Esophagus (tissue), 2 donors: ENCODE measurements around the gene CLDN8. TPM values are rescaled to one million over a fixed set of nuclear protein-coding genes. Genes with fewer than 3 reads are reported as not detected.

ENCODE experiments used
- H3K27ac ChIP-seq, 2 donors: one replicate each; pipeline ENCODE4 v1.5.1; 2013; ENCODE audit warnings: low read depth in 2 of 2, mild to moderate bottlenecking in 2 of 2, inconsistent platforms in 1 of 2, low read length in 1 of 2, moderate library complexity in 1 of 2
- H3K27me3 ChIP-seq, 2 donors: one replicate each; pipeline ENCODE4 v1.6.1; 2013; ENCODE audit warnings: low read length in 2 of 2, control low read depth in 1 of 2, mild to moderate bottlenecking in 1 of 2; ENCODE audit not compliant: insufficient read depth in 2 of 2, control insufficient read depth in 1 of 2
- H3K36me3 ChIP-seq, 2 donors: one replicate each; pipeline ENCODE4 v1.6.1; 2013; ENCODE audit warnings: low read length in 1 of 2; ENCODE audit not compliant: control insufficient read depth in 2 of 2, insufficient read depth in 2 of 2
- H3K4me1 ChIP-seq, 2 donors: one replicate each; pipeline ENCODE4 v1.6.1; 2013; ENCODE audit warnings: low read length in 1 of 2; ENCODE audit not compliant: control insufficient read depth in 2 of 2, insufficient read depth in 2 of 2
- H3K4me3 ChIP-seq, 2 donors: one replicate each; pipeline ENCODE4 v1.5.1; 2013; ENCODE audit warnings: low read length in 2 of 2, mild to moderate bottlenecking in 2 of 2, low read depth in 1 of 2, moderate library complexity in 1 of 2
- H3K9me3 ChIP-seq, 2 donors: one replicate each; pipeline ENCODE4 v1.6.1; 2013; ENCODE audit warnings: mild to moderate bottlenecking in 2 of 2, low read depth in 1 of 2, low read length in 1 of 2, moderate library complexity in 1 of 2; ENCODE audit not compliant: control insufficient read depth in 2 of 2, insufficient read depth in 1 of 2
- WGBS, 2 donors: extraction: QIAGEN DNeasy Blood & Tissue Kit; methylation state at CpG; one replicate each; pipeline ENCODE4 v1.1.7; 2013; 5-methylcytosine and 5-hydroxymethylcytosine counted together
- polyA plus RNA-seq, 2 donors: library from polyadenylated mRNA; stranded (reverse); fragments of 200-250 nt; gene quantifications; one replicate each; pipeline ENCODE4 v1.2.3, GENCODE V29; 2013
- donor health status: healthy with polysubstance abuse.
- donor health status: Bipolar disorder and iron deficiency.

Gene CLDN8
- polyA plus RNA-seq, 2 donors, result 1.4 to 2.6 TPM

DNA sequence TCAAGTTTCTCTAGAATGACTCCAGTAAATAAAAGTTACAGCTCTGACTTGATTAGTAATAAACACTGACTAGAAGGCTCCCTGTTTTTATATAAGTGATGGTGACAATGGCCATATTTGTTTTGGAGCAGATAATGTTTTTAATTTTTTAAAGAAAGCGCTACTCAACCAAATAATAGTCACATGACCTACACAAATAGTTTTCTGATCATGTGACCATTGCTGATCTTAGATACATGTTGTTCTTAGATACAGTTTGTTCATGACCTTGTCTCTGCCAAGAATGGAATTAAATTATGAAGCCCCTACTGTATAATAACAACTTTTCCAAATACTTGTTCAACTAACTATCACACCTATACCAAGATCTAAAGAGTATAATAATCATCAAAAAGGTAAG lies 22.3 kb upstream of the CLDN8 start:
- 90 to 94% methylated on average over 1 of the region's 1 CpG for WGBS, 2 donors
- Histone ChIP-seq H3K9me3 (no peaks in the 10 kb centered on the region), H3K27ac (no peak overlapping the region), H3K4me3 (no peak overlapping the region), H3K36me3 (no peaks in the 10 kb centered on the region), H3K4me1 (no peaks in the 10 kb centered on the region), H3K27me3 (no peaks in the 10 kb centered on the region)

DNA sequence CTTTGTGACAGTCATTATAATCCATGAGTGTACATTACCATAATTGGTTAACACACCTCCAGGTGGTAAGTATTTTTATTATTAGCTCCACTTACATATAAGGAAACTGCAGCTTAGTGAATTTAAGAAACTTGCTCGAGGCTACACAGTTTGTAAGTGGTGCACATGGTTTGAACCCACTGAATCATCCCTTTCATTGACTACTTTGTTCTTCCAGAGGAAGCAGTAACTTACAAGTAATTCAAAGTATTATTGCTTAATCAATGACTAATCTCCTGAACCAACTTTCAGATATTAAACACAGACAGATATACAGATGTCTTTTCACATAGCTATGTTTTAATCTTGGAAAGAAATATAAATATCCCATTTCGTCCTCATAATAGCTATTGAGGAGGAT lies 18.7 kb upstream of the CLDN8 start:
- no peaks in the 10 kb centered on the region for H3K36me3 ChIP-seq
- H3K4me1 ChIP-seq, result no peaks in the 10 kb centered on the region
- no peaks in the 10 kb centered on the region for H3K27me3 ChIP-seq
- no peaks in the 10 kb centered on the region for H3K9me3 ChIP-seq
- WGBS, 2 donors, result 28 to 41% methylated on average over 2 of the region's 2 CpGs
- no peak overlapping the region for H3K4me3 ChIP-seq
- no peak overlapping the region for H3K27ac ChIP-seq

DNA sequence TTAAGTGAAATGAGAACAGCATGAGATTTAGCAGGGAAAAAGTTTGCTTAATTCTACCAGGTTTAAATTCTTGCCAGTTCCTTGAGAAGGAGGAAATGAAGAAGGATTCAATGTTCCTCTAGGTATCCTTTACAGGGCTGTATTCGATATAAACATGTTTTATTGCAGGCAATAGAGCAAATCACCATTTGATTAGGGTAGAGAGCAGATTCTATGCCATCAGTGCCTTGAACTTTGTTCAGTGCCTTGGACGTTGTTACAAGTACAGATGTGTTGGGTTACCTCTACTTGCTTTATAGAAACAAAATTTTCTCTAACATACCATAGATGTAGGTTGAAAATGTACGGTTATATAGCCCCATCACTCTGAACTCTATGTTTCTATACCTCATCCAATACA lies 18.2 kb upstream of the CLDN8 start:
- Histone ChIP-seq H3K4me1 (no peaks in the 10 kb centered on the region), H3K9me3 (no peaks in the 10 kb centered on the region), H3K4me3 (no peak overlapping the region), H3K36me3 (no peaks in the 10 kb centered on the region), H3K27ac (no peak overlapping the region), H3K27me3 (no peaks in the 10 kb centered on the region)
- WGBS, 2 donors, result 64 to 72% methylated on average over 3 of the region's 3 CpGs

DNA sequence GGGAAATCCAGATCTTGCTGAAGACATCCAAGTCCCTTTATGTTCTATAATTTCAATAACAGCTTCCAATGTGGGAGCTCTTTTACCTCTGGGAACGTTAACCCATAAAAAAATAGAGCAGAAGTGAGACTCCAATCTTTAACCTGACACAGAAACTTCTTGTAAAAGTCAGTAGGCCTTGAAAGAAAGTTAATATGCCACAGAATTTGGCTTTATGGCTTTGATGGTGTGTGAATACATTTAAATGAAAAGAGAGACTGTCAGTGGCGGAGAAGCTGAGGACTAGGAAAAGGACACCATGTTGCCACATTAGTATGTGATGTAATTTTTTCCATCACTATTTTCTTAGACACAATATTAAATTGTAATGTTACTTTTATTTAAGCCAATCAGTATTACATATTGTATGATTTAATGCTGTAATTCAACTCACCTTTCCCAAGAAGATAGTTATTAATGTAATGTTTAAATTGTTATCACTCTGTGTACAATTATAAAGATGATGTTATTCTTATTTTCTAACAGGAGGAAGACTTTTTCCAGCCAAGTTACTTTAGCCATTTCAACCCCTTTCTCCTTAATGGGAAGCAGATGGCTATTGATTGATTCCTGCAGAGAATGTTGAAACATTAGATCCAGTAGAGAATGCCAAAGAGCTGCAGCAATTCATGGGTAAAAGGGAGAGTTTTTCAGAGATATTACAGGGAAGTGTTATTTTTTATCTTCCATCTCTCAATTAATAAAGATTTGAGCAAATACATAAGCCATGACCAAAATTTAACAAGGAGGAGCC lies 17.5 kb upstream of the CLDN8 start:
- Histone ChIP-seq H3K27ac (no peak overlapping the region), H3K4me1 (peaks cover 0 to 1% of the 10 kb centered on the region in 2 donors), H3K27me3 (no peaks in the 10 kb centered on the region), H3K9me3 (no peaks in the 10 kb centered on the region), H3K4me3 (no peak overlapping the region), H3K36me3 (no peaks in the 10 kb centered on the region)
- WGBS, 2 donors, result 76 to 84% methylated on average over 2 of the region's 2 CpGs

DNA sequence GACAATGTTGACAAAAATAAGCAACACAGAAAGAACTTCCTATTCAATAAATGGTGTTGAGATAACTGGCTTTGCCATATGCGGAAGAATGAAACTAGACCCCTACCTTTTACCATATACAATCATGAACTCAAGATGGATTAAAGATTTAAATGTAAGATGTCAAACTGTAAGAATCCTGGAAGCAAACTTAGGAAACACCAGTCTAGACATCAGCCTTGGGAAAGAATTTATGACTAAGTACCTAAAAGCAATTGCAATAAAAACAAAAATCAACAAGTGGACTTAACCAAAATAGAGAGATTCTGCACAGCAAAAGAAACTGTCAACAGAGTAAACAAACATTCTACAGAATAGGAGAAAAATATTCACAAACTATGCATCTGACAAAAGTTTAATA lies 16.1 kb upstream of the CLDN8 start:
- 96 to 100% methylated on average over 1 of the region's 1 CpG for WGBS, 2 donors
- no peaks in the 10 kb centered on the region for H3K27me3 ChIP-seq

DNA sequence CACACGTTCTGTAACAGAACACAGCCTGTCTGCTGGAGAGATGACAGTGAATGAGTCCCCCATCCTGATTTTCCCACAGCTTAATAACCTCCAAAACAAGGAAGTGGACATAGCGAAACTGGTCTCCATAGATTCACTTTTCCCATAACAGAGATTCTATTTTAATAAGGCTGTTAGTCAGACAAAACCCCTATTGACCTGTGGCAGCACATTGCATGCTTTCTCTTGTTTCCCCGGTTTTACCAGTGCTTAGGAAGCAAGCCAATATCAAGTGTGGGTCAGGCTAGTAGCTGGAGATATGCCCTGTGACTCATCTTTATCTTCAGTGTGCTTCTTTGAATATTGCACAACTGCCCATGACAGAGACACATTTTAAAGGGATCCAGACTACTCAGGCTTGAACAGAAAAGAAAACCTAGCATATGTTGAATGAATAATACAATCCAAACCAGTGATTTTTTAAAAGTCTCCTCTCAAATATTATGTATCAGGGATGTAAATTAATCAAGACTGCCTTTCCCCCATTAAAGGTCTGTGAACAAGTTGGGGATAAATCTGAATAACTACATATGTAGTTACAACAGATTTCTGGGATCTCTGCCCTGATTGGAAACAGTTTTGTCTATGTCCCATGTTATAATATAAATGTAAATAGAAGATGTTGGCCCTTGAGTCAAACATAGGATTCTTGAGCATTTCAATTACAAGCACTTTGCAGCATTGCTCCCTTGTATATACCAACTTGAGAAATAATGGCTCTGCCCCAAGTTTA lies 11.9 kb upstream of the CLDN8 start:
- Histone ChIP-seq H3K4me1 (peaks cover 0 to 3% of the 10 kb centered on the region in 2 donors), H3K4me3 (no peak overlapping the region), H3K27ac (peak overlapping the region in 1 of 2 donors; percentile 78), H3K36me3 (no peaks in the 10 kb centered on the region), H3K27me3 (no peaks in the 10 kb centered on the region), H3K9me3 (no peaks in the 10 kb centered on the region)
- WGBS, 2 donors, result 18 to 27% methylated on average over 3 of the region's 3 CpGs

More for the DNA sequence above, 16.1 kb upstream of the CLDN8 start:
- no peaks in the 10 kb centered on the region for H3K36me3 ChIP-seq
- no peak overlapping the region for H3K4me3 ChIP-seq
- H3K9me3 ChIP-seq, result no peaks in the 10 kb centered on the region
- peaks cover 0 to 2% of the 10 kb centered on the region in 2 donors for H3K4me1 ChIP-seq
- H3K27ac ChIP-seq, result no peak overlapping the region

DNA sequence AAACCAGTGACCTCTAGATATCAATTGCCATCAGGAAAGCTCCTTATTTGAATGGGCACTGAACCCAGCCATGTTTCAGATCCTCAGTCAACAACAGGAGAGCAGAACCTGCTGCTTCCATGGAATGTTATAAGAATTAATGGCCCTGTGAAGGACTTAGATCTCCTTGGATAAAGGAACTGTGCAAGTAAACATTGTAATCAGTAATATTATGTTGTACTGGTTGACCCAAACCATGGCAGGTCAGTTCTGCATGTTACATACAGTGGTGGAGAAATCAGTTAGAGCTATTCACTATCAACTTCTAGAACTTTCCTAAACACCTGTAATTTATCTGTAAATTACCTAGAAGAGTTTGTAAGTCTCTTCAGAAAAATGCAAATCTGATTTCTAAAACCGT lies 11.2 kb upstream of the CLDN8 start:
- no peaks in the 10 kb centered on the region for H3K36me3 ChIP-seq
- H3K9me3 ChIP-seq, result no peaks in the 10 kb centered on the region
- peak overlapping the region in 1 of 2 donors; percentile 75 for H3K27ac ChIP-seq
- 38 to 65% methylated on average over 1 of the region's 1 CpG for WGBS, 2 donors
- H3K4me1 ChIP-seq, result peaks cover 0 to 3% of the 10 kb centered on the region in 2 donors
- H3K27me3 ChIP-seq, result no peaks in the 10 kb centered on the region
- H3K4me3 ChIP-seq, result no peak overlapping the region

DNA sequence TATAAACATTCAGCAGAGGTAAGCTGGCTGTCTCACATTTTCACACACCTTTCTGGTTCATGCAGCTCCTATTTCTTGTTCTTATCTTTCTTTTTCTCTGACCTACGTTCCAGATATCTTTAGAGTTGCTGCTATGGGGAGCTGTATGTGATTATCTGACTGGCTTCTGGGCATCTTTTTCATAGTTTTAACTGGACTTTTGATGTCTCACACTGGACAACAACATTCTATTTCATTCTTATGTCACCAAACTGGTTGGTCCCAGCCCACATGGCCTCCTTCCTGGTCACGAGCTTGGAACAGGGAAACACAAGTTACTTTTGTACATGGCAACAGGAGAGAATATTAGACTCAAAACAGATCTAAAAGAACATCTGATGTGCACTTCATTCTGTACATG lies 7.7 kb upstream of the CLDN8 start:
- Histone ChIP-seq H3K9me3 (no peaks in the 10 kb centered on the region), H3K36me3 (no peaks in the 10 kb centered on the region), H3K4me1 (peaks cover 0 to 3% of the 10 kb centered on the region in 2 donors), H3K4me3 (no peak overlapping the region), H3K27me3 (no peaks in the 10 kb centered on the region), H3K27ac (no peak overlapping the region)
- WGBS, 2 donors, result 53 to 74% methylated on average over 2 of the region's 2 CpGs

DNA sequence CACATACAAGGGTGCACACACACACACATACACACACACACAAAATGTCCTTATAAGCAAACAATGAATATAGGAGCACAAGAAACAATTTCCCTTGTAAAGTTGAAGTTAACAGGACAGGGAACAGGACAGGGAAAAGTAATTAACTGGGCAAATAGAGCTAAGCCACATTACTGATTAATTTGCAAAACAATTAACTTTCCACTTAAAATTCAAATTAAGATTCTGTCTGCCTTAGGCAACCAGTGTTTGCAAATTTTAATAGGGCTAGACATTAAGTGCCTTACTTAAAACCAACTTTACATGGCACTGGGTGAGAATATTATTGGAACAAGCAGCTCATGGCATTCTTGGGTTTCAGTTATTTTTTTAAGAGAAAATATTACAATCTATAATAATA lies 6.8 kb upstream of the CLDN8 start:
- no peak overlapping the region for H3K4me3 ChIP-seq
- no peaks in the 10 kb centered on the region for H3K36me3 ChIP-seq
- no peaks in the 10 kb centered on the region for H3K27me3 ChIP-seq
- no peaks in the 10 kb centered on the region for H3K9me3 ChIP-seq
- peaks cover 0 to 2% of the 10 kb centered on the region in 2 donors for H3K4me1 ChIP-seq
- H3K27ac ChIP-seq, result no peak overlapping the region
